Germinal center (tissue), 1 donor: ENCODE data around the gene ITSN1.
"Not testable (repeated sequence)": the region's sequence is repeated elsewhere in the genome, so short reads cannot be mapped to it uniquely, and the experiment has no call there.

Source experiments
- DNase-seq: peaks from one replicate; pipeline ENCODE4 v3.0.0; 2012; ENCODE audit warnings: mixed read lengths, low spot score

ITSN1 gene

DNA sequence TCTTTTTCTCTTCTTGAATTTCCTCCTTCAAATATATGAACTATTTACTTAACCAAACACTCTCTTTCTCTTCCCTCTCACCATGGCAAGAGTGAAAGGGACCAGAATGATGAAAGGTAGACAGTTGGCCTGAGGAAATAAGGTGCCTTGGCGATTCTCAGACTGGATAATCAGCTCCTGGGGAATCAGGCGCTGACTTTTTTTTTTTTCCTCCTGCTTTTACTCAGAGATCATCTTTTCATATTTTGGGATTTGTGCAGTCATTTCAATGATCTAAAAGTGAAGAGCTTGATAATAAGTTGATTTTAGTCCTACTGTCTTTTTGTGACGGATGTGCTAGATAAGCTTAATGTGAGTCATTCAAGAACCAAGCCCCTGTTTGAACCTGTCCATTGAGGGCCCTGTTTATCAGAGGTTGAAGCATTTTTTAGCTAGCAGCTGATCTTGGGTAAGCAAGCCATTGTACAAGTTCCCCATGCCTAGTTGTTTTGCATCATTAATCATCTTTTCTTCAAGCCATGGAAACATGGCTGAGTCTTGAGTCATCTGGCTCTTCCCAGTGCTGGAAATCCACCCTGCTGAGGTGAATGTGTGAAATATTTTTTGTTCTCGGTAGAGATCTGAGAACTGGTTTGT lies 40.8 kb downstream of the ITSN1 start:
- no peak for DNase-seq

DNA sequence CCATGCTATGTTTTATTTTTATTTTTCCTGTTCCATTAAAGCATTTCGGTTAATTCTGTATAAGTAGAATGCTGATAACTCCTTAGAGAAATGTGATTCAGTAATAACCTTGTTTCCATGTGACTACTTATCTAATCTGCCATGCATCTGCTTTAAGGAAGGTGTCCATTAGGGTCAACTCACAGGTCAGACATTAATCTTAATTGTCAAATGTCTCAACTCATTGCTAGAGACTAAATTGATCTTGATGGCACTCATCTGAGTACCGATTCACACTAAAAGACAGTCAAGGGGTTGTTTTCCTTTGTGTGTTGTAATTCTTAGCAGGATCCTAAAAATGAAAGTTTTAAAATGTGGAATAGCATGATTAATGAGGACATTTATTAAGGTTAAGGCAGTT lies 41.8 kb downstream of the ITSN1 start:
- DNase-seq: no peak

DNA sequence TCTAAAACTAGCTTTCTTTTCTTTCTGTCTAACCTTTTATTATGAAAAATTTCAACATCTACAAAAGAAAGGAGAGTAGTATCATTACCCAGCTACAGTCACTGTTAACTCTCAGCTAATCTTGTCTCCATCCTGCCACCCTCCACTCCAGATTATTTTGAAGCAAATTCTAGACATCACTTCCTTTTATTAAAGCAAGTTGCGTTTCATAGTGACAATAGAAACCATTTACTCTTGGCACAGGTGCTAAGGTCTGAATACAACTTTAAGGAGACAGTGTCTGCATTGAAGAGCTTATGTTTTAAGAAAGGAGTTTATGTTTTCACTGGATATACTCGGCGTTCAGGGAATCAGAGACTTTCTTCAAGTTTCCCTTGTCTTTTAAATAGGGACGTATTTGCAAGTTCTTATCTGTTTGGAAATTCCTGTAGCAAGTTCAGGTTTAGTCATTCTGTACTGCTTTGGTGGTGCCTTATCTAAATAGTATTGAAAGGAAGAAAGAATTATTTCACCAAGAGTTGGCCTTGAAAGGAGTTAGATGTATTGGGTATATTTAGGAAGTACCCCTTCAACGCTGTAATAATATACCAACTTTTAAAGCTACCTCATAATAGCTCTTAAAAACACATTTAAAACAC lies 42.7 kb downstream of the ITSN1 start:
- no peak for DNase-seq

DNA sequence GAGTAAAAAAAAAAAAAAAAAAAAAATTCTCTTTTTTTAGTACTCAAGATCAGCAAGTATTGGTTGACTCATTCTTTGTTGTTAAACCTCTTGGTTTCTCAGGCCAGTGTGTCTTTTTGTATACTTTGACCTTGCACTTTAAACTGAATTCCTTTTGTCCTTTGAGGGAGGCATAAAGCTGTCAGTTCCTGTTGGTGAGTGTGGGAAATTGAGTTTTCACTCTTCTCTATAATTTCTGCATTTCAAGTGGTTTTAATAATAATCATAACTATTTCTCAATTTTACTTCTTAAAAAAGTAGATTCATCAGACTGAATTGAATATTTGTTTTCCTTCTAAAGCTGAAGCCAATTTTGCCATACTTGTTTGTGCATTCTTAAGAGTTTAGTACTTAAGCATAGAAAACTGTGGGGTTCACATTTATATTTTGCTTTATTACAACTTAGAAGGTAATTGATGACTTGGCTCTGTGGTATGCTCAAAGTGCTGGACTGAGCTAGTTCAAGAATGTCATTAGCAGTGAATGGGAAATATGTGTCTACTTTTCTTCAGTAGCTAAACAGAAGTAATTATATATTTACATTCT lies 43.4 kb downstream of the ITSN1 start:
- no peak for DNase-seq

DNA sequence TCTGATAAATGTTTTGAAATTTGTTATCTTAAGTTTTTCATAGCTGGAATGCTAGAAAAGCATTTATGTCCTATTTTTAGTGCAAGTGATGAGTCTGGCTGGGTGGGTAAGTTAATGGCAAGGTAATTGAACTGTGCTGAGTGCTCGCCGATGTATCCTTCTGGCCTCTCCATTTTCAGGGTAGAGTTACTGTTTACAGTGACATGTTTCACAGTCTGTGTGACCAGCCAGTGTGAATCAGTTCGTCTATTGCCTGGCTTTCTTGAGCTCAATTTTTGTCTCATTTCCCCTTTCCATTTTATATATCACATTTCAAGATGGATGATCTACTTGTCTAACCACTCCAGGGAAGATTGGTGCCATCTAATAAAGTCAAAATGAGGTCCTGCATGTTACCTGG lies 44.1 kb downstream of the ITSN1 start:
- no peak for DNase-seq

DNA sequence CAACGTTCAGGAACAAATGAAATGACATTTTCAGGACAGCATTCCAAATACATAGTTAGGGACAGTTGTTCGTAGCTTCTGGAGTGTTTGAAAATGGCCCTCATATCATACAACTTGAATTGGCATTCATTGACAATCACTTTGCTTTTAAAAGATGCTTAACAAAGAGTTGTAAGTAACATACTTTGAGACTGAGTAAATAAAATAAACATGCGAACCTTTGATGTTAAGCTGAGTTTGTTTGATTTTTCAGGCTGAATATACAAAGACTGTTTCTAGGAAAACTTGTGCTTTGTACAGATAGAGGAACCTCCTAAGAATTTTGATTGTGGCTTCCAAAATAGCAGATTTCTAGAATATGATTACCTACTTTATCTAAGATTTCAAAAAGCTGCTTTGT lies 45.3 kb downstream of the ITSN1 start:
- no peak for DNase-seq

DNA sequence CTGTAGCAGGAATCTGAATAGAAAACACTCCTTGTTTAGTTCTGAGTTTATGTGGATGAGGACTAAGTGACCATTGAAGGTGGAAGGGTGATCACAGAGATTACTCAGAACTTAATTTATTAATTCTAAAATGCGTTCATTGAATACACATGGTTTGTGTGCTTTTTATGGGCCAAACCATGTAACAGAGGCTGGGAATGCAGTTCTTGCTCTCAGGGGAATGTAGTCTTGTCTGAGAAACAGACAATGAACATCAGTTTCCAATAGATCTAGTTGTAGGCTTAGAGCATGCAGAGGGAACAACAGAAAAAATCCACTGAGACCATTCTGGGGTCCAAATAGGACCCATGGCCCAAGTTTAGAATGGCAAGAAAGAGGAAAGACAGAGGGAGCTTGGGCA lies 46.1 kb downstream of the ITSN1 start:
- DNase-seq: no peak

DNA sequence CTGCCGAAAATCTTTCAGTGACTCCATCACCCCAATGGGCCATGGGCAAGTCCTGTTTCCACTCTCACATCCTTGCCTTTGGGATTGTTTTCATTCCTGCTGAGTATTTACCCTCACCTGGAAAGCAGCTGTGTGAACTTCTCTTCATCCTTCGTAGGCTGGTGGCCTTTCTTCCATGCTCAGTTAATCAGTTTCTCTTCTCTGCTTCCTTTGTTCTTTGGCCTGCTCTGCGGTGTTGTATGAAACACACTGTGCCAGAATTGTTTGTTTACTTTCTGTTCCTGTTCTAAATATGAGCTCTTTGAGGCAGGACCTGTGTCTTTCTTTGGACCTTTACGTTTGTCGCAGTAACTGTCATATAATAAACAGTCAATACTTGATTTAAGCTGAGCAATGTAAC lies 48.6 kb downstream of the ITSN1 start:
- DNase-seq: no peak

DNA sequence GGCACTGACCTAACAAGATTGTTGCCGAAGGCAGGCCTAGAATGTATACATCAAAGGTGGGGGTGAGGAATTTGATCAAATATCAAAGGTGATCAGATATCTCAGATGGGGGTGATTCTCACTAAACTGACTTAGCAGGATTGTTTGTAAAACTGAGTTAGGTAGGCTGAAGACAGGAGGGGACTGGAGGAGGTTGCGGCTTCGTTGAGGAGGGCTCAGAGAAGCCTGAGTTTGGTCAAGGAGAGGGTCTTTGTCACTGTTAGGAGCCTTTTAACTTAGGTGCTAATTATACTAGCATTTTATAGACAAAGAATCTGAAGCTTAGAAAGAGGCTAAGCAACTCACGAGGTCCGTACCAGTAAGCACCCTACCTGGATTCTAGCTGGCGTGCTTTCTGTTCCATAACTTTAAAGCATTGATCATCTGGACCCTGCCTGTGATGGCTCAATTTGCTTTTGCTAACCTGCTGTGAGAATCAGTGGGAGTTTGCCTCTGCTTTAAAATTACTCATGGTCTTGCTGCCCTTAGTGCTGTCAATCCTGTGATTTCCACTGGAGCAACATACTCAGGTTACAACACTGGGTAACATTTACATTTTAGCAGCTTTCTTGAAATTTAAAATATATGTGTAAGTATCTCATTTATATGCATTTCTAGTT lies 49.8 kb downstream of the ITSN1 start:
- DNase-seq: no peak

DNA sequence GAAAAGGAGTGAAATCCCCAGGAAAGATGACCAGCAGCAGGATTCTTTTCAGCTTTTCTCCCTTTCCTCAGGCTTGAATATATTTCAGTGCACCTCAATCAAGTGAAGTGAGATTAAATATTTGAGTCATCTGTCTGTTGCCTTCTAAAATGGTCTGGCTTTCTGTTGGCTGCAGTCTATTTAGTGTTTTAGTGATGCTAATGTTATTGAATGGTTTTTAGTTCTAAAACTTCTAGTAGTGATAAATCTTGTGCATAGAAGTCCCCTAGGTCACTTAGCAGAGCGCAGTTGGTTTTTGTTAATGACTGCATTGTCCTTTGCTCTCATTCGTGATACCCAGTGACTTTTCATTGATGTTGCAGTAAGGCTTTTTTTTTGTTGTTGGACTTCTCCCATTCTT lies 53.5 kb downstream of the ITSN1 start:
- no peak for DNase-seq

DNA sequence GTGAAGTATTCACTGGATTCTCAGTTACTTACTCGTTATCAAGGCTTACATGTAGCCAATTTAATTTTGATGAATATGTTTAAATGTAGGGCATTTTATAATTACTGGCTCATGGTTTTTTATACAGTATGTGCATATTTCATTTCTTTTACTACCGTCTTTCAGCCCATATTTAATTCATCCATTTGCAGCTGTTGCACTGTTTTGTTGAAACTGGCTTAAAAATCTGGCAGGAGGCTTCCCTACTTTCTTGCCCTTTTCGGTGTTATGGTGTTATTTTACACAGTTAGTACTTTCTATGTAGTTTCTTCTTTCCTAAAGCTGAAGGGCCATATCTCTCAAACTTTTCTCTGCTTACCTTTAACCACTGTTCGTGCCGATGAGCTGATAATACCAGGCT lies 54.2 kb downstream of the ITSN1 start:
- DNase-seq: no peak

DNA sequence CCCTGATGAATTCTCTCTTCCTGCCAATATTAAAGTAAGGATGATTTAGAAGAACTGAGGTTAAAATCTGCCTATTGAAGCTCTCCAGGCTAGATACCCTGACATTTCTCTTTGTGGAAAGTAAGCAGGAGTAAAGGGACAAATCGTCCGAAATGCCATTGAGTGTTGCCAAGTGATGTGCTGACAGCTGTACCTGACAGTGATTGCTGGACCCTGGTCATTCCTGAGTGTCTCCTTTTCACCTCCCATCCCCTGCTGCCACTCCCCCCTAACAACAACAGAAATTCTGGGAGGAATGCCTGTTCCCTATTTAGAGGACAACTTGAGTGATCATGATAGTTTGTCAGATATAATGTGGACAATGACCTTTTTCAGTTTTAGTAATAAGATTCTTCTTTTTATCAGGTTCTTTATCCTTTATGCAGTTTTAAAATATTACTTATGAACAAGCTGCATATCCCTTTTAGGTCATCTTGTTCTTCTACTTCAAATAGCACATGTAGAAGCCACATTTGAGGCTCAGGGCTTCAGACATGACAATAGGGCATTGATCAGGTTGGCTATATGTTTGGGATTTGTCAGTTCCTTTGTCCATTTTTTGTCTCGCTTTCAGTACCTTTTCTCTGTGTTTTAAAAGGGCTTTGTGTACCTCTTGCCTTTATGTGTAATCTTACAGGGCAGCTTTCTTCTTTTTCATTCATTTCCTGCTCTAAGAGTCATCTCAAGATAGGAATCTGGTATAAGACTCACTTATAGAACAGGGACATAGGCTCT lies 56.0 kb downstream of the ITSN1 start:
- DNase-seq: no peak

DNA sequence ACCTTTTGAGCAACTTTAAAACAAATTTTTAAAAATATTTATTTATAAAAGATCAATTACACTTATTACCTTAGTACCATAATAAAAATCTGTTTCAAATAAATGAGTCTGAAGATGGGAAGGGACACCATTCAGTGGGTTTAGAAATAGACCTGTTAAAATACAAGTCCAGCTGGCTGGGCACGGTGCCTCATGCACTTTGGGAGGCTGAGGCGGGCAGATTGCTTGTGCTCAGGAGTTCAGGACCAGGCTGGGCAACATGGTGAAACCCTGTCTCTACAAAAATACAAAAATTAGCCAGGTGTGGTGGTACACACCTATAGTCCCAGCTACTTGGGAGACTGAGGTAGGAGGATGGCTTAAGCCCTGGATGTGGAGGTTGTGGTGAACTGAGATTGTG lies 57.0 kb downstream of the ITSN1 start:
- no peak for DNase-seq

DNA sequence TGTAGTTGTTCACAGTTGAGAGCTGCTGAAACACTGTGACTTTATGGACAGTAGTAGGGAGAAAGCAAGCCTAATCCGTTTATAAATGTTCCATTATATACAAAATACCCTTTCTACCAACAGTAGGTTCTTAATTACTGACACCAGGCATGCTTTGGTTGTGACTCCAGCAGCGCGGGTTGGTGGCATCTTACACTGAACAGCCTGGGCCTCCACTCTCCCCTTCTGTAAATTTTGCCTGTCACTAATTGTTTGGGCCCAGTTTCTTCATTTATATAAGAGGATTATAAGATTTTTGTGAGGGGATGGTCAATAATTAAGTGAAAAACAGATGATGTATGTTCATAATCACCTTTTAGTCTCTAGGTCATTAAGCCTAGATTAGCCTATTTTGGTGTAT lies 58.2 kb downstream of the ITSN1 start:
- no peak for DNase-seq

DNA sequence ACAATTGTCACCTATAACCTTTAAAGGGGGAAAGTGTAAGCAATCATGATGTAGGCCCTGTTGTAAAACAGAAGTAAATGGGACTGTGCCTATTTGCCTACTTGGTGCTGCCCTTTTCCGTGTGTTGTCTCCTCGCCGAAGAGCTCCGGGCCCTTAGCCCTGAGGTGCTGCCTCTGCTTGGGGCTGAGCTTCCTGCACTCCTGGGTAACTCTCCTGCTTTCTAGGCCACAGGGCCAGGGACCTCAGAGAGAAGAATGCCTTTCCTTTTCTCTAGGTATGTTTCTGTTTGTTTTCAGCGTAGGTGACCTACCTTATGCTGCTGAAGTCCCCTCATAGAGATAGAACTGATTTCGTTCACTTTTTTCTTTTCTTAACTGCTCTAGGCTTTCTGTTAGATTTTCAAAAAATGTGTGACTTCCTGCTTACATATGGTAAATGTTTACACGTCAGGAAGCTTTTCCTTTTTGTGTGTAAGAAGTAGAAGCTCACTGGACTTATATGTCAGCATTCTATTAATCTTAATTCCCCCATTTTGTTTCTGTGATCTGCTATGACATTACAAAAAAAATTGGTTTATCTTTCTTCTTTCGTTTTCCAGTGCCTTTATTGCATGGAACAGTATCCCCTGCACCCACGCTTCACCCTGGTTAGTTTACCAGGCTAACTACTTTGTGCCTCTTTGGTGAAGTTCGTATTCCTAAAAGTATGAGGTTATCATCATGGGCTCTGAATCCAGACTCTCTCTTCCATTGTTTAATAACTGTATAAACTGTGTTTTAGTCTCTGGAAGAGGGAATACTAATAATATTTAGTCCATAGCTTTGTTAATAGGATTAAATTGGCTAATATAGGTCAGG lies 61.7 kb downstream of the ITSN1 start:
- DNase-seq: no peak

DNA sequence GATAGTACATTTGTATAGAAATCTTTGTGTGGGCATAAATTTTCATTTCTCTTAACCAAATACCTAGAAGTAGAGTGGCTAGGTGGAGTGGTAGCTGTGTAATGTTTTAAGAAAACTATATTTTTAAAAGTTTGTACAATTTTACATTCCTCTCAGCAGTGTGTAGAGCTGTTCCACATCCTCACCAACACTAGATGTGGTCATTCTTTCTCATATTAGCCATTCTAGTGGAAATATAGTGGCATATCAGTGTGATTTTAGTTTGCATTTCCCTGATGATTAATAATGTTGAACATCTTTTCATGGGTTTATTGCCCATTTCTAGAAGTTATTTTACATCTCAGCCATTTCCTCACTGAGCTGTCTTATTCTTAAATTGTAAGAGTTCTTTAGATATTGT lies 65.5 kb downstream of the ITSN1 start:
- DNase-seq: no peak

DNA sequence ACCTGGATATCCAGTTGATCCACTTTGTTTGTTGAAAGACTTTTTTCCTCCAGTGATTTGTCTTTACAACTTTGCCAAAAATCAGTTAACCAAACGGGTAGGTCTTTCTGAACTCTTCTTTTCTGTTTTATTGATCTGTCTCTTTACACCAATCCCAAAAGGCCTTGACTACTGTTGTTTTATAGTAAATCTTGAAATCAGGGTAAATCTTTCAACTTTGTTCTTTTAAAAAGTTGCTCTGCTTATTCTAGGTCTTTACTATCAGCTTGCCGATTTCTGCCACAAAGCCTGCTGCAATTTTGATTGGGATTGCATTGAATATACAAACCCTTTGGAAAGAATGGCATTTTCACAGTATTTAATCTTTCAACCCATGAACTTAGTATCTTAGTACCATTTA lies 66.6 kb downstream of the ITSN1 start:
- DNase-seq: no peak

DNA sequence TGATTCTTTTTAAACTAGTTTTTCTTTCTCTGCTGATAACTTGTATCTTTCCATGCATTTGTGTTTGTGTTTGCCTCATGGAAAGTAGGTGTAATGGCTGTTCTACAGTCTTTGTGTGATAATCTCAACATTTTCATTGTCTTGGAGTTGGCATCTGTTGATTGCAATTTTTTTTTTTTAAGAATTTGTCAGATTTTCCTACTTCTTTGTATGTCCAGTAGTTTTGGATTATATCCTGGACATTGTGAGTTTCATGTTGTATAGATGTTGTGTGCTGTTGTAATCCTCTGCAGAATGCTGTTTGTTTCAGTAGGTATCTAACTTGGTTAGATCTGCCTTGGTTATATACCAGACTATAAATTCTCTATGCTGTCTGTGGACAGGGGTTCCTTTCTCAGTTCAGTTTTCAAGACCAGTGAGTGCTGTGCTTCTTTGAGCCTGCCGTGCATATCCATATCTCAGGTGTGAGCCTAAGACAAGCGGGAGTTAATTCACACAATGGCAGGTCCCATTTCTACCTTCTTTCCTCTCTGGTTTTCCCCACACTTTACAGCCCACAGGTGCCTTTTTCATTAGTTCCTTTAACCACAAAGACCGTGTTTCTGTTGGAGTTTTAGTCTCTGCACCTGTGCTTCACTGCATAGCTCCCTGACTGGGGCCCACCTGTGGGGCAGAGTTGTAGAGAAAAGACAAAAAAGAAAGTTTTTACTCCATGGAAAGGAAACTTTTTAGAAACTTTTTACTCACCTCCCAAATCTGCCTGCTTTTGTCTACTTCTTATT lies 69.9 kb downstream of the ITSN1 start:
- DNase-seq: no peak

DNA sequence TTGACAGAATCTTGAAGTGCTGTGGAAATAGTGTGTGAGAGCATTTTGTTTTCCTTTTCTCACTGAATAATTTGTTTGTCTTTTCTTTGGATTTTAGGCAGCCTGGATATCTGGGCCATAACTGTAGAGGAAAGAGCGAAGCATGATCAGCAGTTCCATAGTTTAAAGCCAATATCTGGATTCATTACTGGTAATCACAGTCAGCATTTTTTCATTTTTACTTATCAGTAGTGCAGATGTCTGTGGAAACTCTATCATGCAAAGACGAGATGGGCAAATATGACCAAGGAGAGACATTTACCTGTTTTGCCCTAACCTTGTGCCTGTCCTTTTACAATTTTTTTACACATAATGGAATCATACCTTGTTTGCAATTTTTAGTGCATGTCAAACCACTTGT lies 78.8 kb downstream of the ITSN1 start:
- no peak for DNase-seq

DNA sequence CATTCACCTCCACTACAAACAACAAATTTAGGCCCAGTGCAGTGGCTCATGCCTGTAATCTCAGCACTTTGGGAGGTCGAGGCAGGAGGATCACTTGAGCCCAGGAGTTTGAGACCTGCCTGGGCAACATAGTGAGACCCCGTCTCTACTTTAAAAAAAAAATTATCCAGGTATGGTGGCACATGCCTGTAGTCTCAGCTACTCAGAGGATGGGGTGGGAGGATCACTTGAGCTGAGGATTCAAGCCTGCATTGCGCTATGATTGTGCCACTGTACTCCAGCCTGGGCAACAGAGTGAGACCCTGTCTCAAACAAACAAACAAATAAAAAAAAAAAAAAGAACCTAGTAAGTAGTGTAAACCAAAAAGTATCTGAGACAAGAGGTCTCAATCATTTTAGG lies 86.8 kb downstream of the ITSN1 start:
- DNase-seq: not testable (repeated sequence)

DNA sequence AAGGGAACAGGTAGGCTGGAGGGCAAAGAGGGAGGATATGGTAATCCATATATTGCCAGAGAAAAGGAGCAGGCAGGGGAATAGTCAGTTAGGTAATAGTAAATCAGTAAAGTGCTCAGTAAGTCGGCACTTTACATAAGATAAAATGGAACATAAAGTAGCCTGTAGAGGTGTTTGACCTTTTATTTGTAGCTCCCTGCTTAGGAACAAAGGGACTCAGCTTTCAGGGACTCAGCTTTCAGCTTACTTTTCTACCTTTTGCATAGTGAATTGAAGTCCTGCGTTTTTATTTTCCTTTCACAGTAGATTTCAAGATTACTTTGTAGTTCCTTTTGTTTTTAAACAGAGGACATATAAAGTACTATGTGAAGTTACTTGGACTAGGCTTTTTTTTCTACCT lies 87.3 kb downstream of the ITSN1 start:
- DNase-seq: no peak
